IMR-90 (cell line): ENCODE results near the gene SOX6. TPM values are rescaled to one million over a fixed set of nuclear protein-coding genes. Genes with fewer than 3 reads are reported as not detected.

Experiments used
- ATAC-seq: fragments of 200-7000 bp; cut with Tn5 transposase; 2 replicates; pipeline ENCODE4 v1.9.1; 2020; ENCODE audit warnings: low read depth, mild to moderate bottlenecking, moderate library complexity
- BruUV-seq: library from RNA; stranded (reverse); fragments of 400-500 nt; replicated peaks from 2 replicates; lab custom pipeline; 2021; lab: Mats Ljungman, UMichigan
- CTCF ChIA-PET: fragments of 300-600 bp; formaldehyde crosslinking; extraction: SDS; loops from one replicate; lab custom pipeline; 2021; ENCODE audit warnings: antibody characterized with exemption; lab: Yijun Ruan, JAX
- POLR2A ChIA-PET: fragments of 300-600 bp; sonication (Branson Sonifier 250); formaldehyde crosslinking; loops from one replicate; lab custom pipeline; 2022; ENCODE audit warnings: antibody characterized with exemption; ENCODE audit not compliant: unreplicated experiment; lab: Charles Lee
- DNase-seq: peaks from one replicate; pipeline ENCODE4 v3.0.0; 2013
- H2AFZ ChIP-seq: replicated peaks from 2 replicates; pipeline ENCODE3; 2013; ENCODE audit warnings: low read length, mild to moderate bottlenecking; ENCODE audit not compliant: poor library complexity
- H2AK5ac ChIP-seq: 2 replicates; pipeline ENCODE4 v1.6.1; 2013; ENCODE audit warnings: low read depth, low read length, inconsistent platforms
- H2AK9ac ChIP-seq: replicated peaks from 2 replicates; pipeline ENCODE3; 2013; ENCODE audit warnings: mild to moderate bottlenecking, low read depth, low read length, moderate library complexity; ENCODE audit not compliant: poor library complexity
- H2BK120ac ChIP-seq: 2 replicates; pipeline ENCODE4 v1.6.1; 2013; ENCODE audit warnings: low read depth, low read length, inconsistent platforms
- H2BK15ac ChIP-seq: 3 replicates; pipeline ENCODE4 v1.6.1; 2013; ENCODE audit warnings: low read depth, low read length, inconsistent platforms
- H2BK20ac ChIP-seq: 2 replicates; pipeline ENCODE4 v1.6.1; 2013; ENCODE audit warnings: low read depth, mild to moderate bottlenecking, inconsistent platforms, low read length, moderate library complexity
- H2BK5ac ChIP-seq: 2 replicates; pipeline ENCODE4 v1.6.1; 2013; ENCODE audit warnings: mild to moderate bottlenecking, low read depth, low read length, inconsistent platforms; ENCODE audit not compliant: poor library complexity, severe bottlenecking
- H3K14ac ChIP-seq: replicated peaks from 2 replicates; pipeline ENCODE4 v1.6.1; 2013; ENCODE audit warnings: low read depth, low read length, inconsistent platforms
- H3K18ac ChIP-seq: 2 replicates; pipeline ENCODE4 v1.6.1; 2013; ENCODE audit warnings: low read depth, low read length, control low read depth
- H3K23ac ChIP-seq: 2 replicates; pipeline ENCODE4 v1.6.1; 2013; ENCODE audit warnings: low read depth, low read length, inconsistent platforms
- H3K27ac ChIP-seq: 2 replicates; pipeline ENCODE4 v1.5.1; 2013; ENCODE audit warnings: mild to moderate bottlenecking, control low read depth, low read length; ENCODE audit not compliant: insufficient read depth
- H3K27me3 ChIP-seq: 2 replicates; pipeline ENCODE4 v1.6.1; 2013; ENCODE audit warnings: low read length; ENCODE audit not compliant: control insufficient read depth, insufficient read depth
- H3K36me3 ChIP-seq: 2 replicates; pipeline ENCODE4 v1.6.1; 2013; ENCODE audit warnings: low read length, mixed read lengths; ENCODE audit not compliant: control insufficient read depth, insufficient read depth
- H3K4ac ChIP-seq: 2 replicates; pipeline ENCODE4 v1.6.1; 2013; ENCODE audit warnings: low read depth, low read length, inconsistent platforms
- H3K4me1 ChIP-seq: 2 replicates; pipeline ENCODE4 v1.6.1; 2013; ENCODE audit warnings: low read length, mixed read lengths; ENCODE audit not compliant: control insufficient read depth, insufficient read depth
- H3K4me2 ChIP-seq: 2 replicates; pipeline ENCODE4 v1.6.1; 2013; ENCODE audit warnings: low read depth, mild to moderate bottlenecking, control low read depth, low read length, moderate library complexity
- H3K4me3 ChIP-seq: 2 replicates; pipeline ENCODE4 v1.5.1; 2013; ENCODE audit warnings: low read depth, mild to moderate bottlenecking, control low read depth, low read length, moderate library complexity; ENCODE audit not compliant: insufficient read depth
- H3K56ac ChIP-seq: 2 replicates; pipeline ENCODE4 v1.6.1; 2013; ENCODE audit warnings: low read length, inconsistent platforms; ENCODE audit not compliant: insufficient read depth; ENCODE audit errors: extremely low read depth
- H3K79me1 ChIP-seq, 2 experiments: 2 replicates each; pipeline ENCODE4 v1.6.1; 2013; ENCODE audit warnings: low read length in 2 of 2, inconsistent platforms in 1 of 2, low read depth in 1 of 2
- H3K9ac ChIP-seq: 2 replicates; pipeline ENCODE4 v1.6.1; 2013; ENCODE audit warnings: low read depth, low read length, control low read depth
- H3K9me1 ChIP-seq: 2 replicates; pipeline ENCODE4 v1.6.1; 2013; ENCODE audit warnings: low read length, inconsistent platforms; ENCODE audit not compliant: insufficient read depth
- H3K9me3 ChIP-seq: 2 replicates; pipeline ENCODE4 v1.6.1; 2013; ENCODE audit warnings: low read length; ENCODE audit not compliant: control insufficient read depth, insufficient read depth
- H4K20me1 ChIP-seq: 2 replicates; pipeline ENCODE4 v1.6.1; 2013; ENCODE audit warnings: low read length, inconsistent platforms; ENCODE audit not compliant: insufficient read depth
- H4K5ac ChIP-seq: 2 replicates; pipeline ENCODE4 v1.6.1; 2013; ENCODE audit warnings: mild to moderate bottlenecking, low read depth, low read length, control low read depth
- H4K8ac ChIP-seq, 2 experiments: 2 replicates each; pipeline ENCODE4 v1.6.1; 2013; ENCODE audit warnings: low read depth in 2 of 2, low read length in 2 of 2, control low read depth in 1 of 2, inconsistent platforms in 1 of 2
- H4K91ac ChIP-seq: 2 replicates; pipeline ENCODE4 v1.6.1; 2013; ENCODE audit warnings: low read depth, low read length, inconsistent platforms; ENCODE audit not compliant: insufficient read depth
- BHLHE40 ChIP-seq: fragments of 150-350 bp; IDR thresholded peaks from 2 replicates; pipeline ENCODE4 v1.6.1; 2016; ENCODE audit warnings: mild to moderate bottlenecking, low read depth, low read length
- CHD1 ChIP-seq: IDR thresholded peaks from 2 replicates; pipeline ENCODE4 v1.6.1; 2012; ENCODE audit warnings: low read depth, low read length, improper control_type of control experiment
- CTCF ChIP-seq: conservative IDR thresholded peaks from 2 replicates; pipeline ENCODE4 v1.5.1; 2012; ENCODE audit warnings: mild to moderate bottlenecking, low read depth, low read length, improper control_type of control experiment
- ELK1 ChIP-seq: fragments of 150-350 bp; IDR thresholded peaks from 2 replicates; pipeline ENCODE4 v1.6.1; 2016; ENCODE audit warnings: low read depth, mild to moderate bottlenecking, low read length, moderate library complexity, borderline replicate concordance
- FOS ChIP-seq: fragments of 150-350 bp; IDR thresholded peaks from 2 replicates; pipeline ENCODE4 v1.6.1; 2016; ENCODE audit warnings: low read depth, low read length
- MAFK ChIP-seq: IDR thresholded peaks from 2 replicates; pipeline ENCODE4 v1.6.1; 2012; ENCODE audit warnings: low read depth, low read length, improper control_type of control experiment
- MAZ ChIP-seq: IDR thresholded peaks from 2 replicates; pipeline ENCODE4 v1.6.1; 2012; ENCODE audit warnings: low read depth, mild to moderate bottlenecking, low read length, improper control_type of control experiment, moderate library complexity, borderline replicate concordance
- RCOR1 ChIP-seq: IDR thresholded peaks from 2 replicates; pipeline ENCODE4 v1.6.1; 2012; ENCODE audit warnings: mild to moderate bottlenecking, low read length, improper control_type of control experiment; ENCODE audit not compliant: insufficient replicate concordance
- RFX5 ChIP-seq: IDR thresholded peaks from 2 replicates; pipeline ENCODE4 v1.8.0; 2012; ENCODE audit warnings: low read depth, mild to moderate bottlenecking, low read length, moderate library complexity
- dilution Hi-C: fragments of 300-500 bp; cut with HindIII; formaldehyde crosslinking; loops from one replicate; pipeline ENCODE4 v1.14.3; 2018; ENCODE audit warnings: low sequenced_read_pairs; ENCODE audit not compliant: unreplicated experiment
- in situ Hi-C: fragments of 300-500 bp; cut with MboI; formaldehyde crosslinking; loops from 3 replicates; pipeline ENCODE4 v1.14.3; 2019; ENCODE audit warnings: low sequenced_read_pairs, inconsistent platforms, mixed read lengths
- intact Hi-C: fragments of 100-400 bp; cut with micrococcal nuclease; formaldehyde crosslinking; loops from 2 replicates; pipeline ENCODE4 v1.10.0; 2022
- polyA plus RNA-seq, 3 experiments: library from polyadenylated mRNA; depleted of rRNA; stranded (reverse); fragments of >200 nt; gene quantifications; 2 replicates each; pipeline ENCODE4 v1.2.3, GENCODE V29; 2012; ENCODE audit warnings: low replicate concordance in 1 of 3
- total RNA-seq: library from RNA; depleted of rRNA; stranded (reverse); fragments of >200 nt; gene quantifications from 2 replicates; pipeline ENCODE4 v1.2.3, GENCODE V29; 2012

SOX6 gene
- total and polyA plus RNA-seq, 2 of the 4 experiments (the other 2 are of a cell fraction), result 1.7 to 7.7 TPM

- Histone ChIP-seq H4K91ac (peak overlapping the region; percentile 15; the same call in 1 of the 2 replicates), H3K9me3 (no peaks in the 10 kb centered on the region), H3K56ac (no peak overlapping the region), H3K9me1 (no peaks in the 10 kb centered on the region), H3K27ac (no peak overlapping the region), H3K18ac (peak overlapping the region; percentile 28; the same call in 1 of the 2 replicates), H3K36me3 (peaks cover 2% of the 10 kb centered on the region; the same call in 1 of the 2 replicates), H3K4me1 (peaks cover 1% of the 10 kb centered on the region; the same call in 1 of the 2 replicates), H3K4me2 (no peak overlapping the region; the same call in 1 of the 2 replicates), H4K20me1 (no peaks in the 10 kb centered on the region), H2AFZ (no peak overlapping the region), H2BK5ac (peak overlapping the region; percentile 43), H3K4me3 (no peak overlapping the region), H2BK120ac (peak overlapping the region; percentile 61; the same call in 1 of the 2 replicates), H2BK15ac (peak overlapping the region; percentile 31; the same call in 1 of the 3 replicates), H4K5ac (no peak overlapping the region), H2BK20ac (peak overlapping the region; percentile 87), H3K4ac (peak overlapping the region; percentile 55; the same call in 1 of the 2 replicates), H3K14ac (peak overlapping the region; percentile 26; the same call in 1 of the 2 replicates), H2AK5ac (peak overlapping the region; percentile 13; the same call in 1 of the 2 replicates), H3K27me3 (no peaks in the 10 kb centered on the region), H4K8ac (peak overlapping the region in 1 of 2 experiments; percentile 10; a peak in 1 of 4 replicates), H3K9ac (no peak overlapping the region; the same call in 1 of the 2 replicates), H2AK9ac (no peak overlapping the region), H3K79me1 (no peaks in the 10 kb centered on the region), H3K23ac (peak overlapping the region; percentile 36; the same call in 1 of the 2 replicates)
- ChIA-PET CTCF (interaction anchor here (1.2 to 1.4 kb wide), 2 partner anchors 10 to 15 kb away, joined by 3 to 4 read pairs; no protein-coding TSS in a partner anchor), POLR2A (no interaction called here)
- DNase-seq (no peak), ATAC-seq (peak; percentile 13; the same call in 1 of the 2 replicates)
- TF ChIP-seq FOS (no peak), CHD1 (no peak), CTCF (no peak), BHLHE40 (no peak), MAZ (no peak), MAFK (no peak), RCOR1 (no peak), ELK1 (no peak), RFX5 (no peak)
- in situ Hi-C loops, result no loop called here
- BruUV-seq, result no TSS peak
- dilution Hi-C loops, result no loop called here
- intact Hi-C loops, result no loop called here
Observed at GRCh38 chr11:16185042-16185441, 171.3 kb downstream of the SOX6 start.
